ENCODE measurements around the gene BACE1-AS. TPM values are rescaled to one million over a fixed set of nuclear protein-coding genes. Genes with fewer than 3 reads are reported as not detected.

Gene BACE1-AS
- total and polyA plus RNA-seq, 2 of the 8 experiments (the other 6 are each of a cell fraction or from before 2014, with no cell fraction given): 14.9 to 17.4 TPM

DNA sequence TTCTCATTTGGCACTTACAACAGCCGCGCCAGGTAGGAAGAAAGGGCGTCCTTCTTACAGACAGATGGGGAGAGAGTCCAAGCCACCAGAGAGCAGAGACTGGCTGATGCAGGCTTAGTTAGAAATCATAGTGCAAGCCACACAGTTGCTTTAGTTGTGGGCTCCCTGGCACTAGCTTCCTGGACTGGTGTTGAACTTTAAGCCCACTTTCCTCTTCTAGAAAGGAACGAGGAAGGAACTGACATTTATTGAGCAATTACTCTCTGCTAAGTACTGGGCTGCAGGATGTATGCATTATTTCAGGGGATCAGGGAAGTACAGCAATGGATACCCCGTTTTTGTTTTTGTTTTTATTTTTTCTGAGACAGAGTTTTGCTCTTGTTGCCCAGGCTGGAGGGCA lies 21.9 kb downstream of the BACE1-AS start:
- H3K9me3 ChIP-seq (ENCODE audit: insufficient read depth in 2 of 2, low read depth in 1 of 2, low read length in 1 of 2): no peaks in the 10 kb centered on the region
- ChIA-PET CTCF (ENCODE audit: partially characterized antibody) (no interaction called here), POLR2A (ENCODE audit: partially characterized antibody) (no interaction called here)
- H2BK20ac ChIP-seq (ENCODE audit: low read length): no peak overlapping the region
- no peak overlapping the region for H4K8ac ChIP-seq (ENCODE audit: extremely low read depth, insufficient read depth, low read length)
- no peak overlapping the region for H2BK15ac ChIP-seq (ENCODE audit: low read length)
- WGBS, 2 experiments (ENCODE audit: extremely low coverage in 1 of 2, insufficient coverage in 1 of 2, insufficient read length in 1 of 2, insufficient replicate concordance in 2 of 2, low coverage in 1 of 2, low lambda C conversion rate in 2 of 2, missing lambda C conversion rate in 1 of 2): 97% methylated on average over 5 of the region's 5 CpGs; no CpG with 5 or more reads in 1 of the 2 experiments
- peaks cover 10% of the 10 kb centered on the region; the same call in 1 of the 2 replicates for H3K23me2 ChIP-seq (ENCODE audit: low read depth, low read length)
- no peak overlapping the region for H3K56ac ChIP-seq (replicated peaks; ENCODE audit: insufficient read length, low read depth, low read length)
- no peak overlapping the region for H3K9ac ChIP-seq (replicated peaks in 1 of 4; ENCODE audit: extremely low read depth in 1 of 4, low read depth in 3 of 4, low read length in 3 of 4)
- H3K4me3 ChIP-seq (ENCODE audit: extremely low read depth in 1 of 4, insufficient read depth in 2 of 4, low read depth in 3 of 4, low read length in 4 of 4): no peak overlapping the region
- H3K4me1 ChIP-seq (replicated peaks in 1 of 4; ENCODE audit: control insufficient read depth in 3 of 4, insufficient read depth in 4 of 4, low read length in 3 of 4): peaks cover 5 to 10% (median 8%) of the 10 kb centered on the region in 4 experiments
- no peak overlapping the region for H3K4me2 ChIP-seq (ENCODE audit: insufficient read depth in 1 of 2, low read depth in 2 of 2, low read length in 2 of 2)
- H3K23ac ChIP-seq (ENCODE audit: insufficient read length): no peak overlapping the region
- H4K91ac ChIP-seq (replicated peaks; ENCODE audit: insufficient read length, low read length): no peak overlapping the region
- H3K36me3 ChIP-seq (ENCODE audit: control insufficient read depth in 2 of 4, insufficient read depth in 4 of 4, low read length in 3 of 4): no peaks in the 10 kb centered on the region
- no peak overlapping the region for H3K14ac ChIP-seq (ENCODE audit: insufficient read length)
- H3K79me1 ChIP-seq (ENCODE audit: low read depth, low read length): no peaks in the 10 kb centered on the region
- no peak for TF ChIP-seq EGR1 (IDR thresholded peaks at IDR 0.05; ENCODE audit: borderline replicate concordance, low read depth, low read length)
- no peak for TF ChIP-seq RBBP5 (IDR thresholded peaks at IDR 0.05; ENCODE audit: borderline replicate concordance, low read depth, low read length)
- TF ChIP-seq NRF1 (IDR thresholded peaks at IDR 0.05; ENCODE audit: low read depth, low read length): no peak
- no peak for TF ChIP-seq EZH2 (IDR thresholded peaks at IDR 0.05; ENCODE audit: low read depth, low read length, severe bottlenecking)
- TF ChIP-seq MAFK (IDR thresholded peaks at IDR 0.05; ENCODE audit: low read depth, low read length): no peak
- TF ChIP-seq, protein P1, sequence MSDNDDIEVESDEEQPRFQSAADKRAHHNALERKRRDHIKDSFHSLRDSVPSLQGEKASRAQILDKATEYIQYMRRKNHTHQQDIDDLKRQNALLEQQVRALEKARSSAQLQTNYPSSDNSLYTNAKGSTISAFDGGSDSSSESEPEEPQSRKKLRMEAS (IDR thresholded peaks at IDR 0.05): no peak
- H2AFZ ChIP-seq (ENCODE audit: low read length): no peak overlapping the region
- no peak overlapping the region for H3K27ac ChIP-seq (ENCODE audit: low read depth, low read length)
- no peak overlapping the region for H2BK12ac ChIP-seq (ENCODE audit: low read depth, low read length)
- H3K79me2 ChIP-seq (ENCODE audit: control insufficient read depth in 1 of 2, insufficient read depth in 2 of 2, low read length in 2 of 2): no peaks in the 10 kb centered on the region
- no peak for DNase-seq (ENCODE audit: low read depth in 1 of 2, low spot score in 2 of 2)
- no peak overlapping the region for H3K18ac ChIP-seq (ENCODE audit: extremely low read depth, low read length)
- H2BK5ac ChIP-seq (ENCODE audit: low read depth, low read length): no peak overlapping the region
- H3K27me3 ChIP-seq (replicated peaks in 1 of 4; ENCODE audit: control insufficient read depth in 3 of 4, extremely low read depth in 1 of 4, insufficient read depth in 3 of 4, low read length in 3 of 4): peaks cover 0 to 7% (median 2%) of the 10 kb centered on the region in 4 experiments; a peak in 5 of 7 replicates
- no peak for FAIRE-seq
- H2AK5ac ChIP-seq (ENCODE audit: low read depth, low read length): no peak overlapping the region
- no peak overlapping the region for H4K5ac ChIP-seq (ENCODE audit: insufficient read length, low read depth, low read length)
- H3K4ac ChIP-seq (replicated peaks; ENCODE audit: insufficient read length, low read depth, low read length): no peak overlapping the region
- peaks cover 0 to 1% of the 10 kb centered on the region in 2 experiments for H4K20me1 ChIP-seq (replicated peaks in 1 of 2; ENCODE audit: control insufficient read depth in 1 of 2, insufficient read depth in 2 of 2, low read length in 2 of 2)
- H2BK120ac ChIP-seq (replicated peaks; ENCODE audit: low read depth, low read length): no peak overlapping the region
